ENCODE data around the gene IGFBPL1.
"Not testable (repeated sequence)": the region's sequence is repeated elsewhere in the genome, so short reads cannot be mapped to it uniquely, and the experiment has no call there.

Gene IGFBPL1, protein sequence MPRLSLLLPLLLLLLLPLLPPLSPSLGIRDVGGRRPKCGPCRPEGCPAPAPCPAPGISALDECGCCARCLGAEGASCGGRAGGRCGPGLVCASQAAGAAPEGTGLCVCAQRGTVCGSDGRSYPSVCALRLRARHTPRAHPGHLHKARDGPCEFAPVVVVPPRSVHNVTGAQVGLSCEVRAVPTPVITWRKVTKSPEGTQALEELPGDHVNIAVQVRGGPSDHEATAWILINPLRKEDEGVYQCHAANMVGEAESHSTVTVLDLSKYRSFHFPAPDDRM

DNA sequence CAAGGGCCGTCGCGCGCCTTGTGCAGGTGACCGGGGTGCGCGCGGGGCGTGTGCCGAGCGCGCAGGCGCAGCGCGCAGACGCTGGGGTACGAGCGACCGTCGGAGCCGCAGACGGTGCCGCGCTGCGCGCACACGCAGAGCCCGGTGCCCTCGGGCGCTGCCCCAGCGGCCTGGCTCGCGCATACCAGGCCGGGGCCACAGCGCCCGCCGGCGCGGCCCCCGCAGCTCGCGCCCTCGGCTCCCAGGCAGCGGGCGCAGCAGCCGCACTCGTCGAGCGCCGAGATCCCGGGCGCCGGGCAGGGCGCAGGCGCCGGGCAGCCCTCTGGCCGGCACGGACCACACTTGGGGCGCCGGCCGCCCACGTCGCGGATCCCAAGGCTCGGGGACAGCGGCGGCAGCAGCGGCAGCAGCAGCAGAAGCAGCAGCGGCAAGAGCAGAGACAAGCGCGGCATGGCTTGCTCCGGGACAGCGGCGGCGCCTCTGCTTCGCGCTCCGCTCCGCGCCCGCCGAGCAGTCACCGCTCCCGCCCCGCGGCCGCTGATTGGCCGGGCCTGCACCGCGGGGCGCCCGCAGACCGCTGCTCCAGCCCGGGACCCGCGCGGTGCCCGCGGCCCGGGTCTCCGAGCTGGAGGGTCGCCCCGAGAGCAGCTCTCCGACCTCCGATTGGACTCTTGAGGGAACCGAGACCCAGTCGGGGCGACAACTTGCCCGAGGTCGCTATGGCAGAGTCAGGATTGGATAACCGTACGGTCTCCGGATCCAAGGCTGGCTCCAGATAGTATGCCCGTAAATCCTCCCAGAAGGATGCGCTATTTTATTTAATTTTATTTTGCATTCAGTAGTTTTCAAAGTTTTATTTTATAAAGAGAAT, at the start of gene IGFBPL1:
IGFBPL1 (minus strand) TSS at position 482 of the 871 bp plus-strand sequence; CDS start at position 452, 30 bp downstream.
- TF ChIP-seq, protein P1, sequence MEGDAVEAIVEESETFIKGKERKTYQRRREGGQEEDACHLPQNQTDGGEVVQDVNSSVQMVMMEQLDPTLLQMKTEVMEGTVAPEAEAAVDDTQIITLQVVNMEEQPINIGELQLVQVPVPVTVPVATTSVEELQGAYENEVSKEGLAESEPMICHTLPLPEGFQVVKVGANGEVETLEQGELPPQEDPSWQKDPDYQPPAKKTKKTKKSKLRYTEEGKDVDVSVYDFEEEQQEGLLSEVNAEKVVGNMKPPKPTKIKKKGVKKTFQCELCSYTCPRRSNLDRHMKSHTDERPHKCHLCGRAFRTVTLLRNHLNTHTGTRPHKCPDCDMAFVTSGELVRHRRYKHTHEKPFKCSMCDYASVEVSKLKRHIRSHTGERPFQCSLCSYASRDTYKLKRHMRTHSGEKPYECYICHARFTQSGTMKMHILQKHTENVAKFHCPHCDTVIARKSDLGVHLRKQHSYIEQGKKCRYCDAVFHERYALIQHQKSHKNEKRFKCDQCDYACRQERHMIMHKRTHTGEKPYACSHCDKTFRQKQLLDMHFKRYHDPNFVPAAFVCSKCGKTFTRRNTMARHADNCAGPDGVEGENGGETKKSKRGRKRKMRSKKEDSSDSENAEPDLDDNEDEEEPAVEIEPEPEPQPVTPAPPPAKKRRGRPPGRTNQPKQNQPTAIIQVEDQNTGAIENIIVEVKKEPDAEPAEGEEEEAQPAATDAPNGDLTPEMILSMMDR (IDR thresholded peaks at IDR 0.05; ENCODE audit: low read depth, low read length) = no peak
- DNase-seq (ENCODE audit: extremely low read depth, low read depth) = no peak

DNA sequence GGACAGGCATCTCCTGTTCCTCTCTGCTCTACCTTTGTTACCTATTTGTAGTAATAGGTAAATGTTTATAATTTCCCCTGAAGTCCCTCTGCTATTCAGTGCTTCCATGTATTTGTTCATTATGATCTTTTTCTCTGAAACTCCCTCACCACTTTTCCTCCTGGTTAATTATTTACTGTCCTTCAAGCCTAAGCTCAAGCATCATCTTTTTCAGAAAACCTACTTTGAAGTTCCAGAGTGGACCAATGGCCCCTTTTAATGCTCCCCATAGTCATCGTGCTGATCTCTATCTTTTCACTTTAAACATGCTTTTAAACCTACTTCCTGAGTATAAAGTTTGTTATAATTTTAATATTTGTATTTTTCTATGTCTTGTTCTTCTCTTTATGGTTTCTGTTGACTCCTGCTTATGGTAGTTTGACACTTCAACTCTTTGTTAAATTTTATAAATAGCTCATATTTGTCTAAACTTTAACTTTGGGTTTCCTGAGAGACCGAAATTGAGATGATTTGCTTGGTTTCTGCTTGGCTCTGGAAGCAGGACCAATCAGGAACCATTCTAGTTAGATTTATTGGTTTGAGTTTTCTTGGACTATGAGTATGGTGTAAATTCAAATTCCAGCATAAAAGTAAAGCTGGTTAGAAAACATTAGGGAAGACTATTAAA, 48.5 kb upstream of the IGFBPL1 start:
- not testable (repeated sequence) for DNase-seq (ENCODE audit: extremely low read depth, low read depth)

DNA sequence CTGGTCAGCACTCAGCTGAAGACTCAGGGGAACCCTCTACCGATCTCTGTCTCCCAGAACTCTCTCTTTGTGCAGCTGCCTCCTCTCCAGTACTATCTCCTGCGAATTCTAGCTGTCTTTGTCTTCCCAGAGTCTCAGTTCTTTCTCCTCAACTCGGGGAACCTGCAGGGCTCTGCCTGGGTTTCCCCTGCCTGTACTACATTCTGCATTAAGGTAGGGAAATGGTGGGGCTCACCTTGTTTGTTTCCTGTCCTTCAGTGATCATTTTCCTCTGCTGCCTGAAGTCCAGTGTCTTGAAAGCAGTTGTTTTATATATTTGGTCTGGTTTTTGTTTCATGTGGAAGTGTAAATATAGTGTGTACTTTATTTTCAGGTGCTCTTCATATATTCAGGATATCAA, 43.1 kb upstream of the IGFBPL1 start:
- TF ChIP-seq, protein P1 (IDR thresholded peaks at IDR 0.05; ENCODE audit: low read depth, low read length) = no peak
- DNase-seq (ENCODE audit: extremely low read depth, low read depth) = no peak

DNA sequence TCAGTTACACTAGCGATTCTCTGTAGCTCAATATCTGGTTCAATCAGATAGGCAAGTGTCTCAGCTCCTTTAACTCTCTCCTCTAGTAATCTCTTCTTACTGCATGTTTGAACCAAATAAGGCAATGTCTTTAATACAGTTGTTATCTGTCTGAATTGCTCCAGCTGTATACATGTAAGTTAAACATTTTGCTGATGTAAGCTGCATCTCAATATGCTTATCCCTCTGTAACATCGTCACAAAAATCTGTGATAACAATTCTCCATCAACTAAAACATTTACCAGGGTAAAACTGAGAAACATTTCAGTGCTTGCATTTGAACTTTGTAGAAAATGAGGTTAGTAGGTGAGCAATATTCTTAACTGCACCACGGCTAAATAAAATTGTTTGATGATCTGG, 29.6 kb upstream of the IGFBPL1 start:
- TF ChIP-seq, protein P1 (IDR thresholded peaks at IDR 0.05; ENCODE audit: low read depth, low read length) = no peak
- DNase-seq (ENCODE audit: extremely low read depth, low read depth) = no peak

DNA sequence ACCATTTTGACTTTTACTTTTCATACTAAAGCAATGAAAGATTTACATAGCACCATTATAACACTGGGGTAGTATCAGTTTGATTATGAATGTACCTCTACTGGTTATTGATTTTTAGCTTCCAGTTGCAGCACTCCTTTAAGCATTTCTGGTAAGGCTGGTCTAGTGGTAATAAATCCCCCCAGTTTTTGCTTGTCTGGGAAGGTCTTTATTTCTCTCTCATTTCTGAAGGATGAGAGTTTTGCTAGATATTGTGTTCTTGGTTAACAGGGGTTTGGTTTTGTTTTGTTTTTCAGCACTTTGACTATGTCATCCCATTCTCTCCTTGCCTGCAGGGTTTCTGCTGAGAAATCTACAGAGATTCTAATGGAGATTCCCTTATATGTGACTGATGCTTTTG, 26.9 kb upstream of the IGFBPL1 start:
- TF ChIP-seq, protein P1 (IDR thresholded peaks at IDR 0.05; ENCODE audit: low read depth, low read length) = no peak
- no peak for DNase-seq (ENCODE audit: extremely low read depth, low read depth)

DNA sequence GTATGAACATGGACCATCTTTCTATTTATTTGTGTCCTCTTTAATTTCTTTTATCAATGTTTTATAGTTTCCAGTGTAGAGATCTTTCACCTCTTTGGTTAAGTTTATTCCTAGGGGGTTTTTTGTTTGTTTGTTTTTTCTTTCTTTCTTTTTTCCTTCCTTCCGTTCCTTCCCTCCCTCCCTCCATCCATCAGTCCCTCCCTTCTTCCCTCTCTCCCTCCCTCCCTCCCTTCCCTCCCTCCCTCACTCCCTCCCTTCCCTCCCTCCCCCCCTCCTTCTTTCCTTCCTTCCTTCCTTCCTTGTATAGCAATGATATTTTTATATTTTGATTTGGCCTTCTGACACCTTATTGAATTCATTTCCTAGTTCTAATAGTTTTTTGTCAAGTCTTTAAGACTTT, 23.4 kb upstream of the IGFBPL1 start:
- DNase-seq (ENCODE audit: extremely low read depth, low read depth) = no peak
- TF ChIP-seq, protein P1 (IDR thresholded peaks at IDR 0.05; ENCODE audit: low read depth, low read length) = no peak

DNA sequence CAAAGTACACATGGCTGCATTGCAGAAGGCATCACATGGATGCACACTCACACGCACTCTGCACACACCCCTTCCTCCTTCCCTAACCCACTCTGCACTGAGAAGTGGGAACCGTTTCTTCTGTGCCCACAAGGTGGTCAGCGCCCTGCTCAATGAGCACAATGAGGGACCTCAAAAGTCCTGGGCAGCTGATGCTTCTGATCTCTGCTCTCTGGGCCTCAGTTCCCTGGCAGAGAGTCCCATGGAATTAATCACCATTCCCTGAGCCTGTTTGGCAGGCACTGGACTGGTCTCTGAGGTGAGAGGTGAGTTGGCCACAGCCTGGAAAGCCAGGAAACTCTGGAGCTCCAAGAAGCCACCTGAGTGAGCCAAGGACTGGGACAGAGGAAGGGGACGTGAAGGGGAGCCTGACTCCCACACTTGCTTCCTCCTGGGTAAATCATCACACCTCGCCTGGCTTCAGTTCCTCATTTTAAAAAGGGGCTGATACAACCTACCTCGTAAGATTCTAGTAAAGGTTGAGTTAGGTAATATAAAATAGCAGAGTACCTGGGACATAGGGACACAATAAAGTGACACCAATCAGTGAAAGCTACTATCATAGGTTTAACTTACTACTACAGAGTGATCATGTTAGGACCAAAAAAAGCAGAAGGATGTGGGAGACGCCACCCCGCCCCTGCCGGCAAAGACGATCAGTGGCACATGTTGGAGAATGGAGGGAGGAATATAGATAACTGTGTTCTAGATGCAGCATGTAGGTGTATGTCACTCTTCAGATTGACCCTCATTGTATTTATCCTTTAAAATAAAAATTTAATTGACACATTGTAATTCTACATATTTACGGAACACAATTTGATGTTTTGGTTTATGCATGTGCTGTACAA, 21.1 kb upstream of the IGFBPL1 start:
- no peak for DNase-seq (ENCODE audit: extremely low read depth, low read depth)

More for the DNA sequence above, 21.1 kb upstream of the IGFBPL1 start:
- TF ChIP-seq, protein P1 (IDR thresholded peaks at IDR 0.05; ENCODE audit: low read depth, low read length) = no peak

Data from AG09319 (cell line).